Endothelial cell of umbilical vein (primary cell): Measurements from ENCODE around the gene FZR1. TPM values are rescaled to one million over a fixed set of nuclear protein-coding genes. Genes with fewer than 3 reads are reported as not detected.

Experiments
- BruUV-seq: library from RNA; stranded (reverse); fragments of 400-500 nt; replicated peaks from 2 replicates; lab custom pipeline; 2021; lab: Mats Ljungman, UMichigan
- CTCF ChIA-PET: fragments of 300-600, 350-600 bp; sonication (Branson Sonifier 250); formaldehyde crosslinking; loops from one replicate; lab custom pipeline; 2021; ENCODE audit warnings: antibody characterized with exemption, inconsistent platforms; lab: Charles Lee
- POLR2A ChIA-PET: fragments of 300-600, 350-600 bp; sonication (Branson Sonifier 250); formaldehyde crosslinking; loops from one replicate; lab custom pipeline; 2021; ENCODE audit warnings: antibody characterized with exemption, inconsistent platforms; lab: Charles Lee
- DNase-seq: peaks from one replicate; pipeline ENCODE4 v3.0.0-alpha.2; 2011; ENCODE audit warnings: low read depth, low spot score
- FAIRE-seq: peaks from 2 replicates; lab custom pipeline; 2011; peaks lifted over from hg19 to GRCh38; lab: Jason Lieb, UNC
- H2AFZ ChIP-seq: 2 replicates; pipeline ENCODE4 v1.6.0; 2012; ENCODE audit warnings: low read depth, low read length, control low read depth, inconsistent platforms
- H3K27ac ChIP-seq: 2 replicates; pipeline ENCODE4 v1.5.1; 2011; ENCODE audit warnings: low read depth, mild to moderate bottlenecking, control low read depth, low read length, moderate library complexity; ENCODE audit not compliant: insufficient read depth
- H3K27me3 ChIP-seq, 2 experiments: 2 replicates each; pipeline versions ENCODE4 v1.6.0 to v1.6.1; 2011; ENCODE audit warnings: low read length in 2 of 2, mixed read lengths in 1 of 2; ENCODE audit not compliant: control insufficient read depth in 2 of 2, insufficient read depth in 2 of 2
- H3K36me3 ChIP-seq, 2 experiments: 2 replicates in 1 of 2; 3 replicates in 1 of 2; pipeline ENCODE4 v1.5.1; 2011; ENCODE audit warnings: low read length in 2 of 2, mild to moderate bottlenecking in 1 of 2, moderate library complexity in 1 of 2; ENCODE audit not compliant: control insufficient read depth in 2 of 2, insufficient read depth in 2 of 2; ENCODE audit errors: extremely low read depth in 1 of 2
- H3K4me1 ChIP-seq: 3 replicates; pipeline ENCODE4 v1.5.1; 2011; ENCODE audit warnings: mild to moderate bottlenecking, low read length; ENCODE audit not compliant: control insufficient read depth, insufficient read depth; ENCODE audit errors: extremely low read depth
- H3K4me2 ChIP-seq: 2 replicates; pipeline ENCODE4 v1.6.1; 2011; ENCODE audit warnings: low read length, control low read depth, mixed read lengths; ENCODE audit not compliant: insufficient read depth
- H3K4me3 ChIP-seq, 3 experiments: fragments of 200-600 bp in 1 of 3; sonication (generic), shearing (Covaris generic) in 1 of 3; replicated peaks in 1 of 3; 2 replicates each; pipeline ENCODE4 v1.5.1; 2011 to 2016; ENCODE audit warnings: control low read depth in 3 of 3, low read length in 3 of 3, mild to moderate bottlenecking in 2 of 3, inconsistent platforms in 1 of 3, low read depth in 1 of 3, moderate library complexity in 1 of 3; ENCODE audit not compliant: insufficient read depth in 1 of 3
- H3K79me2 ChIP-seq: 2 replicates; pipeline ENCODE4 v1.6.0; 2012; ENCODE audit warnings: low read length, inconsistent platforms; ENCODE audit not compliant: control insufficient read depth, insufficient read depth
- H3K9ac ChIP-seq: replicated peaks from 2 replicates; pipeline ENCODE3; 2011; ENCODE audit warnings: low read length, control low read depth; ENCODE audit not compliant: insufficient read depth; ENCODE audit errors: extremely low read depth
- H3K9me1 ChIP-seq: replicated peaks from 3 replicates; pipeline ENCODE4 v1.6.0; 2011; ENCODE audit warnings: mild to moderate bottlenecking, low read length; ENCODE audit not compliant: control insufficient read depth, insufficient read depth; ENCODE audit errors: extremely low read depth
- H3K9me3 ChIP-seq: replicated peaks from 2 replicates; pipeline ENCODE4 v1.5.1; 2012; ENCODE audit warnings: low read length, inconsistent platforms; ENCODE audit not compliant: control insufficient read depth, insufficient read depth
- H4K20me1 ChIP-seq: replicated peaks from 2 replicates; pipeline ENCODE3; 2011; ENCODE audit warnings: mild to moderate bottlenecking, low read length; ENCODE audit not compliant: control insufficient read depth, insufficient read depth; ENCODE audit errors: extremely low read depth
- GATA2 ChIP-seq: IDR thresholded peaks from 2 replicates; pipeline ENCODE4 v1.7.0; 2011; ENCODE audit warnings: low read depth, mild to moderate bottlenecking, moderate library complexity, mixed read lengths, low read length; ENCODE audit not compliant: insufficient read length, insufficient read depth
- JUN ChIP-seq: IDR thresholded peaks from 2 replicates; pipeline ENCODE4 v1.6.1; 2011; ENCODE audit warnings: borderline replicate concordance, low read depth; ENCODE audit not compliant: insufficient read length, insufficient read depth
- POLR2A ChIP-seq: IDR thresholded peaks from 2 replicates; pipeline ENCODE4 v1.6.1; 2012; ENCODE audit warnings: low read depth, mild to moderate bottlenecking, control low read depth, low read length
- POLR2AphosphoS5 ChIP-seq: IDR thresholded peaks from 2 replicates; pipeline ENCODE4 v1.6.1; 2012; ENCODE audit warnings: low read depth, mild to moderate bottlenecking, control low read depth, low read length, moderate library complexity; ENCODE audit not compliant: insufficient read depth
- dilution Hi-C: fragments of 300-500 bp; cut with MboI; formaldehyde crosslinking; loops from one replicate; pipeline ENCODE4 v1.15.0; 2019; ENCODE audit warnings: low sequenced_read_pairs; ENCODE audit not compliant: extremely low pct_ligation_motif_present
- intact Hi-C: fragments of 100-400 bp; cut with micrococcal nuclease; formaldehyde crosslinking; loops from one replicate; pipeline ENCODE4 v1.10.0; 2022
- polyA plus RNA-seq, 4 experiments: library from polyadenylated mRNA; depleted of rRNA in 3 of 4; stranded (reverse) in 3 of 4; unstranded in 1 of 4; fragments of >200 nt; gene quantifications; 2 replicates each; pipeline versions ENCODE4 v1.2.1 to v1.2.3, GENCODE V29; 2011 to 2012; ENCODE audit warnings: missing spikeins in 1 of 4
- total RNA-seq: library from RNA; stranded (reverse); gene quantifications from 2 replicates; pipeline ENCODE4 v1.2.3, GENCODE V29; 2021
- TF ChIP-seq, protein P1 (sequence below): IDR thresholded peaks from 2 replicates; pipeline ENCODE4 v1.6.1; 2011; ENCODE audit not compliant: insufficient read depth, insufficient read length
- TF ChIP-seq, protein P2 (sequence below), 2 donors: IDR thresholded peaks; 1 replicate in 1 of 2; 2 replicates in 1 of 2; pipeline ENCODE4 v1.5.1; 2011; ENCODE audit warnings: low read length in 2 of 2, mild to moderate bottlenecking in 2 of 2, moderate library complexity in 2 of 2, control low read depth in 1 of 2, inconsistent platforms in 1 of 2, low read depth in 1 of 2; ENCODE audit not compliant: insufficient read depth in 1 of 2; ENCODE audit errors: extremely low read depth in 1 of 2

Gene FZR1
- total and polyA plus RNA-seq, 2 donors (not counting 3 experiments of a cell fraction or from before 2014, with no cell fraction given) = 35.9 to 60.4 TPM

GRCh38 chr19:3537101-3537437 lies 31.0 kb downstream of the FZR1 start:
- ChIA-PET CTCF (interaction anchor here (1.3 to 1.5 kb wide), 2 partner anchors 9 to 12 kb away, joined by 3 to 4 read pairs; no protein-coding TSS in a partner anchor), POLR2A (interaction anchor here (0.6 kb wide), 1 partner anchor 16 kb away, joined by 6 read pairs; no protein-coding TSS in a partner anchor)
- dilution Hi-C loops = no loop called here

More at GRCh38 chr19:3537101-3537437, 31.0 kb downstream of the FZR1 start:
- BruUV-seq = no TSS peak
- no peaks in the 10 kb centered on the region for H3K4me1 ChIP-seq
- peaks cover 3 to 32% of the 10 kb centered on the region in 2 experiments for H3K36me3 ChIP-seq
- intact Hi-C loops = no loop called here
- no peaks in the 10 kb centered on the region for H3K9me1 ChIP-seq
- H3K27ac ChIP-seq = no peak overlapping the region
- H3K9me3 ChIP-seq = no peaks in the 10 kb centered on the region
- DNase-seq (no peak), FAIRE-seq (no peak)
- no peak overlapping the region for H3K4me2 ChIP-seq
- no peak overlapping the region for H3K9ac ChIP-seq
- no peaks in the 10 kb centered on the region for H3K27me3 ChIP-seq
- no peak overlapping the region for H3K4me3 ChIP-seq
- no peaks in the 10 kb centered on the region for H3K79me2 ChIP-seq
- no peaks in the 10 kb centered on the region for H4K20me1 ChIP-seq
- H2AFZ ChIP-seq = no peak overlapping the region
- TF ChIP-seq GATA2 (no peak), POLR2A (no peak), POLR2AphosphoS5 (no peak), JUN (no peak)
- TF ChIP-seq, protein P1, sequence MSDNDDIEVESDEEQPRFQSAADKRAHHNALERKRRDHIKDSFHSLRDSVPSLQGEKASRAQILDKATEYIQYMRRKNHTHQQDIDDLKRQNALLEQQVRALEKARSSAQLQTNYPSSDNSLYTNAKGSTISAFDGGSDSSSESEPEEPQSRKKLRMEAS = no peak
- TF ChIP-seq, protein P2, sequence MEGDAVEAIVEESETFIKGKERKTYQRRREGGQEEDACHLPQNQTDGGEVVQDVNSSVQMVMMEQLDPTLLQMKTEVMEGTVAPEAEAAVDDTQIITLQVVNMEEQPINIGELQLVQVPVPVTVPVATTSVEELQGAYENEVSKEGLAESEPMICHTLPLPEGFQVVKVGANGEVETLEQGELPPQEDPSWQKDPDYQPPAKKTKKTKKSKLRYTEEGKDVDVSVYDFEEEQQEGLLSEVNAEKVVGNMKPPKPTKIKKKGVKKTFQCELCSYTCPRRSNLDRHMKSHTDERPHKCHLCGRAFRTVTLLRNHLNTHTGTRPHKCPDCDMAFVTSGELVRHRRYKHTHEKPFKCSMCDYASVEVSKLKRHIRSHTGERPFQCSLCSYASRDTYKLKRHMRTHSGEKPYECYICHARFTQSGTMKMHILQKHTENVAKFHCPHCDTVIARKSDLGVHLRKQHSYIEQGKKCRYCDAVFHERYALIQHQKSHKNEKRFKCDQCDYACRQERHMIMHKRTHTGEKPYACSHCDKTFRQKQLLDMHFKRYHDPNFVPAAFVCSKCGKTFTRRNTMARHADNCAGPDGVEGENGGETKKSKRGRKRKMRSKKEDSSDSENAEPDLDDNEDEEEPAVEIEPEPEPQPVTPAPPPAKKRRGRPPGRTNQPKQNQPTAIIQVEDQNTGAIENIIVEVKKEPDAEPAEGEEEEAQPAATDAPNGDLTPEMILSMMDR (IDR thresholded peaks at IDR 0.05; ENCODE audit: extremely low read depth in 1 of 2, insufficient read depth in 1 of 2, low read depth in 1 of 2, low read length in 2 of 2) = no peak
